ENCODE results near the gene KLF7.

Gene KLF7

DNA sequence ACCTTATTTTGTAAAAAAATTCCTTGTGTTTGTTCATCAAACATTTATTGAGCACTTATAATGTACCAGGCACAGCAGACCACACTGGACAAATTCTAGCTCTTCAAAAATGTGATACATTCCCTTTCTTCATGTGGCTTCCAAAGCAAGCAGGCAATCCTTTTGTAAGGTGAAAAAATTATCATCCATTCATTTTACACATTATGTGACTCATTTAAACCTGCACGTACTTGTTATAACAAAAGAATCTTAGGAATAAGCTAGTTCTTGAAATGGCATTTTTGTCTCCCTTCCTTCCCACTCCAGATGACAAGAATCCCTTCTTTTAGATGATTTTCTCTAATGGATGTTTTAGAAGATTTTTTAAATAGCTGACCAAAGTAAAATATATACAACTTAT, 104.6 kb downstream of the KLF7 start:
- no peak for ATAC-seq
- TF ChIP-seq, protein P1, sequence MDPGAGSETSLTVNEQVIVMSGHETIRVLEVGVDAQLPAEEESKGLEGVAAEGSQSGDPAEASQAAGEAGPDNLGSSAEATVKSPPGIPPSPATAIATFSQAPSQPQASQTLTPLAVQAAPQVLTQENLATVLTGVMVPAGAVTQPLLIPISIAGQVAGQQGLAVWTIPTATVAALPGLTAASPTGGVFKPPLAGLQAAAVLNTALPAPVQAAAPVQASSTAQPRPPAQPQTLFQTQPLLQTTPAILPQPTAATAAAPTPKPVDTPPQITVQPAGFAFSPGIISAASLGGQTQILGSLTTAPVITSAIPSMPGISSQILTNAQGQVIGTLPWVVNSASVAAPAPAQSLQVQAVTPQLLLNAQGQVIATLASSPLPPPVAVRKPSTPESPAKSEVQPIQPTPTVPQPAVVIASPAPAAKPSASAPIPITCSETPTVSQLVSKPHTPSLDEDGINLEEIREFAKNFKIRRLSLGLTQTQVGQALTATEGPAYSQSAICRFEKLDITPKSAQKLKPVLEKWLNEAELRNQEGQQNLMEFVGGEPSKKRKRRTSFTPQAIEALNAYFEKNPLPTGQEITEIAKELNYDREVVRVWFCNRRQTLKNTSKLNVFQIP (CRISPR knock-in tag; IDR thresholded peaks at IDR 0.05; ENCODE audit: borderline replicate concordance, low read depth) = no peak
- TF ChIP-seq ZNF565 (CRISPR knock-in tag; conservative IDR thresholded peaks at IDR 0.05; ENCODE audit: low read depth) = no peak
- no peak for TF ChIP-seq CSDC2 (CRISPR knock-in tag; IDR thresholded peaks at IDR 0.05)
- no peak for TF ChIP-seq ZNF70 (CRISPR knock-in tag; IDR thresholded peaks at IDR 0.05)
- TF ChIP-seq, protein P2, sequence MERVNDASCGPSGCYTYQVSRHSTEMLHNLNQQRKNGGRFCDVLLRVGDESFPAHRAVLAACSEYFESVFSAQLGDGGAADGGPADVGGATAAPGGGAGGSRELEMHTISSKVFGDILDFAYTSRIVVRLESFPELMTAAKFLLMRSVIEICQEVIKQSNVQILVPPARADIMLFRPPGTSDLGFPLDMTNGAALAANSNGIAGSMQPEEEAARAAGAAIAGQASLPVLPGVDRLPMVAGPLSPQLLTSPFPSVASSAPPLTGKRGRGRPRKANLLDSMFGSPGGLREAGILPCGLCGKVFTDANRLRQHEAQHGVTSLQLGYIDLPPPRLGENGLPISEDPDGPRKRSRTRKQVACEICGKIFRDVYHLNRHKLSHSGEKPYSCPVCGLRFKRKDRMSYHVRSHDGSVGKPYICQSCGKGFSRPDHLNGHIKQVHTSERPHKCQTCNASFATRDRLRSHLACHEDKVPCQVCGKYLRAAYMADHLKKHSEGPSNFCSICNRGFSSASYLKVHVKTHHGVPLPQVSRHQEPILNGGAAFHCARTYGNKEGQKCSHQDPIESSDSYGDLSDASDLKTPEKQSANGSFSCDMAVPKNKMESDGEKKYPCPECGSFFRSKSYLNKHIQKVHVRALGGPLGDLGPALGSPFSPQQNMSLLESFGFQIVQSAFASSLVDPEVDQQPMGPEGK (CRISPR knock-in tag; IDR thresholded peaks at IDR 0.05; ENCODE audit: borderline replicate concordance) = no peak
- TF ChIP-seq, protein P3, sequence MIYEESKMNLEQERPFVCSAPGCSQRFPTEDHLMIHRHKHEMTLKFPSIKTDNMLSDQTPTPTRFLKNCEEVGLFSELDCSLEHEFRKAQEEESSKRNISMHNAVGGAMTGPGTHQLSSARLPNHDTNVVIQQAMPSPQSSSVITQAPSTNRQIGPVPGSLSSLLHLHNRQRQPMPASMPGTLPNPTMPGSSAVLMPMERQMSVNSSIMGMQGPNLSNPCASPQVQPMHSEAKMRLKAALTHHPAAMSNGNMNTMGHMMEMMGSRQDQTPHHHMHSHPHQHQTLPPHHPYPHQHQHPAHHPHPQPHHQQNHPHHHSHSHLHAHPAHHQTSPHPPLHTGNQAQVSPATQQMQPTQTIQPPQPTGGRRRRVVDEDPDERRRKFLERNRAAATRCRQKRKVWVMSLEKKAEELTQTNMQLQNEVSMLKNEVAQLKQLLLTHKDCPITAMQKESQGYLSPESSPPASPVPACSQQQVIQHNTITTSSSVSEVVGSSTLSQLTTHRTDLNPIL (CRISPR knock-in tag; IDR thresholded peaks at IDR 0.05; ENCODE audit: low read depth) = no peak
- TF ChIP-seq BACH2 (CRISPR knock-in tag; IDR thresholded peaks at IDR 0.05; ENCODE audit: borderline replicate concordance) = no peak
- TF ChIP-seq RARB (CRISPR knock-in tag; IDR thresholded peaks at IDR 0.05) = no peak
- no peak for TF ChIP-seq ARNTL (CRISPR knock-in tag; IDR thresholded peaks at IDR 0.05; ENCODE audit: borderline replicate concordance, low read depth)
- TF ChIP-seq OSR1 (CRISPR knock-in tag; IDR thresholded peaks at IDR 0.05) = no peak
- no peak for TF ChIP-seq TCF4 (CRISPR knock-in tag; IDR thresholded peaks at IDR 0.05; ENCODE audit: borderline replicate concordance)
- TF ChIP-seq GLIS3 (CRISPR knock-in tag; IDR thresholded peaks at IDR 0.05) = no peak
- TF ChIP-seq ZNF8 (CRISPR knock-in tag; IDR thresholded peaks at IDR 0.05) = no peak
- no peak for TF ChIP-seq ZFP30 (CRISPR knock-in tag; IDR thresholded peaks at IDR 0.05)
- no peak for TF ChIP-seq ISL1 (CRISPR knock-in tag; IDR thresholded peaks at IDR 0.05)
- TF ChIP-seq ESRRG (CRISPR knock-in tag; IDR thresholded peaks at IDR 0.05) = no peak
- TF ChIP-seq PPARA (CRISPR knock-in tag; IDR thresholded peaks at IDR 0.05; ENCODE audit: borderline replicate concordance) = no peak
- no peak for TF ChIP-seq ZC3H10 (CRISPR knock-in tag; IDR thresholded peaks at IDR 0.05)

- TF ChIP-seq CSDC2 (CRISPR knock-in tag; IDR thresholded peaks at IDR 0.05) = no peak
- ATAC-seq = no peak
Observed at GRCh38 chr2:207055257-207055656, 110.5 kb downstream of the KLF7 start.

DNA sequence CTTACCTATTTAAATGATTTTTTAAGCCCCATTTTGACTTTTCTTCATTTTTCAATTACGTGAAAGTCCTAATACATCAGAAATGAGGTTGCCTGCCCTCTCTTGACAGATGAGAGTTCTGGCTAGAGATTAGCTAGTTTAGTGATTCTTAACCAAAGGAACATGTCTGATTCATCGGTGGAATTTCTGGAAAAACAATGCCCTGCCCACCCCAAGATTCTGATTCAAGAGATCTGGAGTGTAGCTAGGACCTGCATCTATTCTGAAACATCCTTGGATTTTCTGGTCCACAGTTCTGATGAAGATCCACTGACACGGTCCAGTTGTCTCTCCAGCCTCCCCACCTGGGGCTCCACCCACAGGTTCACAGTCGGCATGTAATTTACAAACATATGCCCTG, 111.2 kb downstream of the KLF7 start:
- TF ChIP-seq, protein P2 (CRISPR knock-in tag; IDR thresholded peaks at IDR 0.05; ENCODE audit: borderline replicate concordance) = no peak
- TF ChIP-seq ZFP30 (CRISPR knock-in tag; IDR thresholded peaks at IDR 0.05) (no peak), ZNF565 (CRISPR knock-in tag; conservative IDR thresholded peaks at IDR 0.05; ENCODE audit: low read depth) (no peak), BACH2 (CRISPR knock-in tag; IDR thresholded peaks at IDR 0.05; ENCODE audit: borderline replicate concordance) (no peak), ZFP3 (CRISPR knock-in tag; IDR thresholded peaks at IDR 0.05) (no peak), SNAI2 (CRISPR knock-in tag; IDR thresholded peaks at IDR 0.05) (no peak), TCF4 (CRISPR knock-in tag; IDR thresholded peaks at IDR 0.05; ENCODE audit: borderline replicate concordance) (no peak), GLIS3 (CRISPR knock-in tag; IDR thresholded peaks at IDR 0.05) (no peak), ARNTL (CRISPR knock-in tag; IDR thresholded peaks at IDR 0.05; ENCODE audit: borderline replicate concordance, low read depth) (no peak), CSDC2 (CRISPR knock-in tag; IDR thresholded peaks at IDR 0.05) (no peak), ESRRG (CRISPR knock-in tag; IDR thresholded peaks at IDR 0.05) (no peak), ZC3H10 (CRISPR knock-in tag; IDR thresholded peaks at IDR 0.05) (no peak), ZNF8 (CRISPR knock-in tag; IDR thresholded peaks at IDR 0.05) (no peak), ZNF70 (CRISPR knock-in tag; IDR thresholded peaks at IDR 0.05) (no peak), TOX (CRISPR knock-in tag; IDR thresholded peaks at IDR 0.05; ENCODE audit: borderline replicate concordance) (no peak), OSR1 (CRISPR knock-in tag; IDR thresholded peaks at IDR 0.05) (no peak)
- TF ChIP-seq, protein P3 (CRISPR knock-in tag; IDR thresholded peaks at IDR 0.05; ENCODE audit: low read depth) = no peak
- TF ChIP-seq, protein P4, sequence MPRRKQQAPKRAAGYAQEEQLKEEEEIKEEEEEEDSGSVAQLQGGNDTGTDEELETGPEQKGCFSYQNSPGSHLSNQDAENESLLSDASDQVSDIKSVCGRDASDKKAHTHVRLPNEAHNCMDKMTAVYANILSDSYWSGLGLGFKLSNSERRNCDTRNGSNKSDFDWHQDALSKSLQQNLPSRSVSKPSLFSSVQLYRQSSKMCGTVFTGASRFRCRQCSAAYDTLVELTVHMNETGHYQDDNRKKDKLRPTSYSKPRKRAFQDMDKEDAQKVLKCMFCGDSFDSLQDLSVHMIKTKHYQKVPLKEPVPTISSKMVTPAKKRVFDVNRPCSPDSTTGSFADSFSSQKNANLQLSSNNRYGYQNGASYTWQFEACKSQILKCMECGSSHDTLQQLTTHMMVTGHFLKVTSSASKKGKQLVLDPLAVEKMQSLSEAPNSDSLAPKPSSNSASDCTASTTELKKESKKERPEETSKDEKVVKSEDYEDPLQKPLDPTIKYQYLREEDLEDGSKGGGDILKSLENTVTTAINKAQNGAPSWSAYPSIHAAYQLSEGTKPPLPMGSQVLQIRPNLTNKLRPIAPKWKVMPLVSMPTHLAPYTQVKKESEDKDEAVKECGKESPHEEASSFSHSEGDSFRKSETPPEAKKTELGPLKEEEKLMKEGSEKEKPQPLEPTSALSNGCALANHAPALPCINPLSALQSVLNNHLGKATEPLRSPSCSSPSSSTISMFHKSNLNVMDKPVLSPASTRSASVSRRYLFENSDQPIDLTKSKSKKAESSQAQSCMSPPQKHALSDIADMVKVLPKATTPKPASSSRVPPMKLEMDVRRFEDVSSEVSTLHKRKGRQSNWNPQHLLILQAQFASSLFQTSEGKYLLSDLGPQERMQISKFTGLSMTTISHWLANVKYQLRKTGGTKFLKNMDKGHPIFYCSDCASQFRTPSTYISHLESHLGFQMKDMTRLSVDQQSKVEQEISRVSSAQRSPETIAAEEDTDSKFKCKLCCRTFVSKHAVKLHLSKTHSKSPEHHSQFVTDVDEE (CRISPR knock-in tag; IDR thresholded peaks at IDR 0.05) = no peak
- no peak for ATAC-seq
